ENCODE results near the gene PRR18. TPM values are rescaled to one million over a fixed set of nuclear protein-coding genes. Genes with fewer than 3 reads are reported as not detected.

The PRR18 gene
- total RNA-seq, 1 experiment from 2014 or later, result not detected

DNA sequence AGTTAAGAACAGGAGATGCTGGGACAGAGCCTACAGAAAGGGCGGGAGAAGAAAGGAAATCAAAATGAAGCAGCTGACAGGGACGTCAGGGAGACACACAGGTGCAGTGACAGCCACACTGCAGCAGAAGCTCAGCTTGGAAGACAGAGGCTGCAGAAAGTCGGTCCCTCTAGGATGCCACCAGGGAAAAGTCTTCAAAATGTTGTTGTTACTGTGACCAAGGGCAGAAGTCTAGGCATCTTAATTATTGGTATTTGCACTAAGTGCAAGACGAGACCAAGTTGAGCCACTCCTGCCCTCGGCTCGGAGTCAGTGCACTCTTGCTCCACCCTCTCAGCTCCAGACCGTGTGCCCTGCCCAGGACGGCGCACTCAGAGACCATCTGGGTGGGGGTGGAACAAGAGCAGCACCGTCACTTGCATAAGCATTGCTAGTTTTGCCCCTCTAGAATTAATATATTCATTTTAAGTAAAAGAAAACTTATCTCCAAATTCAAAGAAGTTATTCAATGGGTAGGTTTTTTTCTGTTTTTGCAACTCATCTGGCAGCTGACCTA, 2.6 kb downstream of the PRR18 start:
- no peak for DNase-seq (ENCODE audit: low read depth)

DNA sequence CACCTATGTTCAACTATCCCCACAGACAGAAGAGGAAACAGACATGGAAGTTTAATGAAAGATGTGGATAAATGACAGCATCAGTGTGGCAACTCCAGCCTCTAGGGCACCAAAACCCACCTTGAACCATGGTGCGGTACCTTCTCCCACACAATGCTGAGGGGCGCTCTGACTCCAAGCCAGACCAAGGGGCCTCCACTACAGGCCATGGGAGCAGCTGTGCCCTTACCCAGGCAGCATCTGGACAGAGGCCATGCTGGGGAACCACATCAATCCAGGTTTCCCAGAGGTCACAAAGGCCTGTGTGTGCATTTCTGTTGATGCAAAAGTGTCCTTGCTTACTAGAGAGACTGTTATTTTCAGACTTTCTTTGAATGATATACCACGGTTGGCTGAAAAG, 4.1 kb downstream of the PRR18 start:
- no peak for DNase-seq (ENCODE audit: low read depth)

DNA sequence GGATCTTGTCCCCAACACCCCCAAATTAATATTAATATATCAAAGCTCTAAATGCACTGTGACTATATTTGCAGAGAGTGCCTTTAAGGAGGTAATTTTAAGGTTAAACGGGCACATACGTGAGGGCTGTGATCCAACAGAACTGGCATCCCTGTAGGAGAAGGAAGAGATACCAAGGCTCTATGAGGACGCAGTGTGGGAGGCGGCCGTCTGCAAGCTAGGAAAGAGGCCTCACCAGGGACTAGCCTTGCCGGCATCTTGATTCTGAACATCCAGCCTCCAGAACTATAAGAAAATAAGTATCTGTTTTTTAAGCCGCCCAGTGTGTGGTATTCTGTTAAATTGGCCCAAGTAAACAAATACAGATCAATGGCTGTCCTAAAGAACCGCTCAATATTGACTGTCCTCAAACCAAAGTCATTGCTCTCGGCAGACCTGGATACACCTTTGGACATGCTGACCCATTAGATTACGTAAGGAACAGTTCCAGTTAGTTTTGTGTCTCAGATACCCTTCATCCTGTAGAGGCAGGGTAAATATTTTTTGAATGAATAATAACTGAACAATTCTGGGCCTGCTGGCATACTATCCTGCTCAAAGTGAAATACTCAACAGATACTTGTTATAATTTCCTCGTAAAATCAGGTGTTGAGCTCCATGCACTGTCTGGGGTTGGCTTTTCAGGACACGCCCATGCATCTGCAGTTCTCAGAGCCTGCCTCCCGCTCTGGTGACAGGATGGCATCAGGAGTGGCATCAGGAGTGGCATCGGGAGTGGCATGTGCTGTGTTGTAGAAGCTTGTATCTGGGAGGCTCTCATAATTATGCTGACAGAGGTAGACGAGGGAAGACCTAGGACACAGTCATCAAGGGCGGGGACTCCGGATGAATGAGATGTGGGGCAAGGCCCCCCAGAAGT, 6.3 kb downstream of the PRR18 start:
- DNase-seq (ENCODE audit: low read depth), result no peak

DNA sequence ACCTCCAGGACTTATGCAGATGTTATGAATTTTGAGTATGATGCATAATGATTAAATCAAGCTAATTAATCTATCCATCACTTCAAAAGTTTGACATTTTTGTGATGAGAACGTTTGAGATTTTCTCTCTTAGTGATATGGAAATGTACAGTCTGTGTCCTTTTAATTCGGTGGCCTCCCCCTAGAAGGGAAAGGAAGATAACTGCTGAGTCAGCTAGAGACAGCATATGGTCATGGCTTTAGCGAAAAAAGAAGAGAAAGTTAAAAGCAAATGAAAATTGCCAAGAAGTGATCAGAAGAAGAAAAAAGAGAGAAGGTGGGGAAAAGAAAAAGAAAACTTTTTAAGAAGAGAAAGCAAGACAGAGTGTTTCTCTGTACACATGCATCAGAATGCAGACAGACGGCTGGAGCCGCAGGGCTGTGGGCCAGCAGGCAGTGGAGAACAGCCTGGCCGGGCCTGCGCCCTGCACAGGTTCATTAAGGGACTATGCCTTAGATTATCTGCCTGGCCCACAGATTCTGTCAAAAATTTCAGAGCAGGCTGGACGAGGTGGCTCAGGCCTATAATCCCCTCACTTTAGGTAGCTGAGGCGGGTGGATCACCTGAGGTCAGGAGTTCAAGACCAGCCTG, 7.7 kb downstream of the PRR18 start:
- no peak for DNase-seq (ENCODE audit: low read depth)

DNA sequence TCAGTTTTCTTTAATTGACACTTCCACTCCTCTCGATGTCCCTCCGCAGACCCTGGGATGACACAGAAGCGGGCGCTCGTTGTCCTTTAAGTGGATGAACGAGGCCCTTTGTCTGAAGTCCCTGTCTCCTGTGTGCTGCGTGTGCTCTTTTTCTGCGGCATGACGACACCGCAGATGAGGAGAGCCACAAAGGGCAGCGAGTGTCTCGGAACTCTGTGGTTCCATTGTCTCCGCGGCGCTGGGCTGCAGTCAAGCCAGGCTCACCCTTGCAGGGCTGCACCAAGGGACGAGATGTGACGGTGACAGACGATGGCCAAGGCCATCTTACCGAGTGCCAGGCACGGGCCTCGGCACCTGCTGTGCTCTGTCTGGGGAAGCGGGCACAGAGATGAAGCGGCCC, 10.6 kb downstream of the PRR18 start:
- DNase-seq (ENCODE audit: low read depth), result peak; percentile 13

DNA sequence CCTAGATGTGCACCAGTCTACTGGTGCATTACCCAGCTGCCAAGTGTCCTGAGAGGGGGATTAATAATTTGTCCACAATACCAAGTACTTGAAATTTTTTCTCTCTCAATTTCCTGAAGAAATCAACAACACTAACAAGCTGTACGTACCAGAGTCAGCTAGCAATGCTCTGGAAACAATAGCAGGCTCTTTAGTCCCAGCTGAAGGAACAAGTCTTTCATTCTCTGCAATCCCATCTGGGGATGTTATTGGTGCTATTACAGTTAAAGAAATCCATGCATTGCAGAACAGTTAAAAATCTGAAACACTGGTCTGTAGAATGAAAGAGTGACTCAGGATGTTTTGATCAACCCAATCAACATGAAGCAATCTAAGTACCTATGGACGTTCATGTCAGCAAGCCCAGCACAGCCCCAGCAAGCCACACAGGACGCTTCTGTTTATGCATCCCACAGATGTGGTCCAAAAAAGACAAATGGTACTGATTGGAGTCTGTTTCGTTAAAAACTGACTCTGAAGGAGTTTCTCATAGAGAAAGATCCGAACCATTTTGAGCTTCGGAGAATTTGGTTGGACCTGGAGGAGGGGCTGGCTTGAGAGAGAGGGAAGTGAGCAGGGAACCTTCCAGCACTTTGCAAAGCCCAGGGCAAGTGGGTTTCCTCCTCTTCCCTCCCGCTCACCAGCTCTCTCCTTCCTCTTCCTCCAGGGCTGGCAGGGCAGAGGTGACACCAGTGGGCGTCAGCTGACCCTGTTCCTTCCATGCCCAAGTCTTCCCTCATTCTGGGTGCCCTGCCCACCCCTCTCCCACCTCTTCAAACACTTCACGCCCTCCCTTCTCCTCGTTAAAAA, 11.9 kb downstream of the PRR18 start:
- no peak for DNase-seq (ENCODE audit: low read depth)

DNA sequence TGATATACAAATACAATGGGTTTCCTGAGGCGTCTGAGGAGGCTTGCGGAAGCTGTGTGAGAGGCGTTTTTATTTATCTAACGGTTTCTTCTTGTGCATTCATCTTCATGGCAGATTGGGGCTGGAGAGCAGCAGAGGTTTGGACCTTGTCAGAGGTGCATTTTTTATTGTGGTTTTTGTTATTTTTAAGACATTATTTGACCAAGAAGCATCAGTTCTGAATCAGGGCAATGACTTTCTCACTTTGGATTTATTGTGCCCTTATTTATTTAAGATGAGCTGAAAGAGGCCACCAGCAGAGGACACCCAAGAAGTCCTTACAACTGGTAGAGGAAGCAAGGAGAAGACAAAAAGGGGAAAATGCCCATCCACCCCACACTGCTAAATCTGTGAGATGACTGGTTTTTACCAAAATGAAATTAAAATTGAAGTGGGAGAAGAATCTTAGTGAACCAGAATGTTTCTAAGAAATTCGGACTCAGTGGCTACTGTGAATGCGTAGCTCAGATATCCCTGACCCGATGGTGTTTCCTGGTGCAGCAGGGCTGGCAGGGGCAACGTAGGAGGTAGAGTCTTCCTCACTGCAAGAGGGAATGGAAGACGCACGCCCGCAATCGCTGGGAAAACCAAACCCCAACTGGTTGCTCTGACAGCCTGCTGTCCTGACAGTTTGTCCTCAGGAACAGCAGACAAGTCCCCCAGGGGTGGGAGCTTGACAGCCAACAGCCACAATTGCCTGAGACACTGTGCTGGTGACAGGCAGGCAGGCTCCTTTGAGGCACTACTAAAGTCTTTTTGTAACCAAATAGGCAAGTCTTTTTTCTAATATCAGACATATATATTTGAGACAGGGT, 14.2 kb downstream of the PRR18 start:
- DNase-seq (ENCODE audit: low read depth), result no peak

DNA sequence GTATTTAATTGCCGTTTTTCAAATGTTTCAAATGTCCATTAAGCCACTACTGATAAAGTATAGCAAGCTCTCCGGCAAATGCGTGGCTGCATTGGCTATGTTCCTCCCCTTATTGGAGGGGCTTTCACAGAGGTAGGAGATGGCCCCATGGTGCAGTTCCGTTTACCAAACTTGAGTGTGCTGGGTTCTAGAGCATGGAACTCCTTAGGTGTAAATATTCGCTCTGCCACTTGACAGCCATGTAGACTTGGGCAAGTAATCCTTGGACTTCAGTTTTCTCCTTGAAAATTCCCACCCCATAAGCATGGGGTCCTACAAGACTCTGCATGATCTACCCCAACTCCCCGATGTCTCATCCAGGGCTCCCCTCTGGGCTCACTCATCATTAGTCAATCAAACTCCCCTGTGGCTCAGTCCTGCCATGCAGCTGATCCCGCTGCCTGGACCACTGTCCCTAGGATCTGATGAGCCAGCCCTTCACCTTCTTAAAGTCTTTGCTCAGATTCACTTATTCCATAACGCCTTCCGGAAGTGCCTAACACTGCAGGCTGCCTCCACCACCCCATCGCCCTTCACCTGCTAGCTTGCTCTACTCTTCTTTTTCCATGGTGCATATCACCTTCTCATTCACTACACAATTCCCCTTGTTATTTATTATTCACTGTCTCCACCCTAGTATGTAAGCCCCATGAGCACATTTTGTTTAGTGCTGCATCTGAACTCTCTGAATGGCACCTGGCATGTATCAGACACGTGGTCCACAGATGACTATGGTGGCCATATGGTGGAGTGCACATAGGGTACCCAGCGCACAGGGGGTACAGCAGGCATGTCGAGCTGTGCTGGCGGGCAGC, 18.8 kb downstream of the PRR18 start:
- DNase-seq (ENCODE audit: low read depth), result no peak

DNA sequence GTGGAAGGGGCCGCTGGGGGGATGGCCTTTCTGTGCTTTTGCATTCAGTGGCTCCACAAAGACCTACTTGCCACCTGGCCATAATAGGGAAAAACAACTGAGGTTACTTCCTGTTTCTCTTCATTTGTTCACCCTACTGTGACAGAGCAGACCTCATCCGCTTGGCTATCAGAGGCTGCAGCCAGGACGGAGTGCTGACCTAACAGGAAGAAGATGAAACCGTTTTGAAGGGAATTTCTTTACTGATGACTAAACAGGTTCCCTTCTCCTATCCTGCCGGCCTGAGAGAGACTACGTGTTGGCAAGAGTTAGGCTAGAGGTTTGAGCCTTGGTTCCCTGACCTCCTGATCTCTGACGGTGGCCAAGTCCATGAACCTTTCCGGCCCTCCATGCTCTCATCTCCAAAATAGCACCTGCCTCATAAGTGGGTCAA, 21.3 kb downstream of the PRR18 start:
- DNase-seq (ENCODE audit: low read depth), result no peak

DNA sequence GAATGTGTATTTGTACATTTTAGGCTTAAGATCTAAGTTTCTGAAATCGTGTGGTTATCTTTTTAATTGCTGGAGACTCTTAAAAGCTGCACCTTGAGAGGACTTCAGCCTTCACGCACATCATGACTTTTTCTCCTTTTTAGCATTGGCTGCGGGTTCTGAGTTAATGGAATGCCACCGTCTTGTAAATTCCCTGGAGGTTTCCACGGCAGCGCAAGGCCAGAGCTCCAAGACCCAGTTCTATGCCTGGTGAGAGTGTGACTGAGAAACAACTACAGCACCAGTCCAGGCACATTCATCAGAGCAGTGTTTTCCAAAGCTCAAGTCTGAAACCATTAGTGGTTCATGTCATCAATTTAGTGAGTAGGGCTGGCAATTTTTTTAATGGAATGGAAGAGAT, 23.0 kb downstream of the PRR18 start:
- no peak for DNase-seq (ENCODE audit: low read depth)

DNA sequence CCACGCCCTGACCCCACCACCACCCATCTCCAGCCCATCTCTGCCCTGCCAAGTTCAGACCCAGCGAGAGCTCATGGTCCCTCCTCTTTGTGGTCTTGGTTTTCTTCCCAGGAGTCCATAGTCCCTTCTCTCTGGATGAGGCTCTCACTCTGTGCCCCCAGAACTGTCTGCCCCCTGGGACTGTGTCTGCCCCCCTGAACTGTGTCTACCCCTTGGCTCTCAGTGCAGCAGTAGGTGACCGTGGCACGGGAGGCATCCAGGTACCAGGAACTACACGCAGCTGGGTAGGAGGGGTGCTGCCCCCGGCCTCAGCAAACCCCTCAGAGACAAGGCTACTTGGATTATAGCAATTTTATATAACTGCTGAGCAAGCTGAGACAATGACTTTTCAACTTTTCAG, 23.6 kb downstream of the PRR18 start:
- no peak for DNase-seq (ENCODE audit: low read depth)

DNA sequence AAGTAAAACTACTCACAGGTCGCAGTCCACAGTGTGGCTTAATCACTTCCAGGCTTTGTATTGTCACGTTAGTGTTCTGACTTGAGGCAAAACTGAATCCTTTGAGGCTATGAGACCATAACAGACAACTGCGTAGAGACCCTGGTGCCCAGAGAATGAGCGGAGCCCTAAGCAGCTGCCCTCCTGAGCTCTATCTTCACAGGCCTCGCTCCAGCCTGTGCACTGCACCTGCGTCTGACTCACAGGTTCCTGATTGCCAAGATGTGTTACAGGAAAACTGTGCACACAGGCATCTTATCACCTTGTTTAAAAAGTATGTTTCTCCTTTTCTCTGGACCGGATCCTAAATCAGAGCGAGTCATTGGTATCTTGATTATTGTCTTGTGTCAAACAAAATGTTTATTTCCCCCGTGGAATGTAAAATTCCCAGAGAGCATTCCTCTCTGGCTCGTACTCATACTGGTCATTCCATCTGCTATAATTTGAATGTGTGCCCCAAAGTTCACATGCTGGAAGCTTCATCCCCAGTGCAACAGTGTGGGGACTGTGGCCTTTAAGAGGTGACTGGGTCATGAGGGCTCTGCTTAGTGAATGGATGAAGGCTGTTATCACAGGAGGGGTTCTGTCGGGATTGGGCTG, 25.7 kb downstream of the PRR18 start:
- no peak for DNase-seq (ENCODE audit: low read depth)

DNA sequence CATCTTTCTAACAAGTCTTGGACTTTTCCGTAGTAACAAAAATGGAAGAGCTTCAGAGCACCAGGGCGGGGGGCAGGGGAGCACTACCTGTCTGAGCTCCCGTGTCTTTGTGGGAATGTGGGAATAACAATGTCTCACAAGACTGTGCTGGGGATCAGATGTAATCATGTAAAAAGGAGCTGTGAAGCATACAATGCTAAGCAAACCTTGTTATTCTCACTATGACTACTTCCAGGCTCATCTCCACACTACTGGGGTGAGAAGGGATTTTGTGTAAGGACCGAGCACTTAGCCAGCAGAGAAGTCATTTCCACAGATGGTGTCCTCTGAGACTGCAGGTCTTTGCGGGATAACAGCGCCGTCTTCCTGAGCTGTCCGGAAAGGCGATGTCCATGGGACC, 27.1 kb downstream of the PRR18 start:
- no peak for DNase-seq (ENCODE audit: low read depth)

DNA sequence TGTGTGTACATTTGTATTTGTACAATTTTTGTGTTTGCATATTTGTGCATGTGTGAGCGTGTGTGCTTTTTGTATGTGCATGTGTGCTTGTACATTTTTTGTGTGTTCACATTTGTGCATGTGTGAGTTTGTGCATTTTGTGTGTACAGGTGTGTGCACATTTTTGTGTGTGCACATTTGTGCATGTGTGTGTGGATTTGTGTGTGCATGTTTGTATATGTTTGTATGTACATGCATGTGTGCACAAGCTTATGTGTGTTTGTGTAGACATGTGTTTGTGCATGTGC, 28.9 kb downstream of the PRR18 start:
- no peak for DNase-seq (ENCODE audit: low read depth)

DNA sequence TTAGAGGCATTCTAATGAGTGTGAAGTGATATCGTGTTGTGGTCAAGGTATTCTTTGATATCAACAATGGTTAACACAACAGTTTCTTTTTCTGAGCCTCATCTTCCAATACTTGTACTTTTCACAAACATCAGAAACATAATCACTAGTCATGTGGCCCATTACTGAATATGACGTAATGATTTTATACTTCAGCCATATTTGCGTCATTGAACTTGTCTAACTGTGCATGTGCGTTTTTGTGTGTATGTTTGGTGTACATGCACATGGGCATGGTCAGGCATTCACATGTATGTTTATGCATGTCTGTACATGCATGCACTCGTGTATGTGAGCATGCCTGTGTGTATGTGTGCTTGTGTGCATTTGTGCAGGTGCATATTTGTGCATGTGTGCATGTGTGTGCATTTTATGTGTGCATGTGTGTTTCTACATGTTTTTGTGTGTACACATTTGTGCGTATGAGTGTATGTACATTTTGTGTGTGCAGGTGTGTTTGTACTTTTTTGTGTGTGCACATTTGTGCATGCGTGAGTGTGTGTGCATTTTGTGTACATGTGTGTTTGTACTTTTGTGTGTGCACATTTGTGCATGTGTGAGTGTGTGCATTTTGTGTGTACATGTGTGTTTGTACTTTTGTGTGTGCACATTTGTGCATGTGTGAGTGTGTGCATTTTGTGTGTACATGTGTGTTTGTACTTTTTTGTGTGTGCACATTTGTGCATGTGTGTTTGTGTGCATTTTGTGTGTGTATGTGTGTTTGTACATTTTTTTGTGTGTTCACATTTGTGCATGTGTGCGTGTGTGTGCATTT, 29.4 kb downstream of the PRR18 start:
- DNase-seq (ENCODE audit: low read depth), result no peak

DNA sequence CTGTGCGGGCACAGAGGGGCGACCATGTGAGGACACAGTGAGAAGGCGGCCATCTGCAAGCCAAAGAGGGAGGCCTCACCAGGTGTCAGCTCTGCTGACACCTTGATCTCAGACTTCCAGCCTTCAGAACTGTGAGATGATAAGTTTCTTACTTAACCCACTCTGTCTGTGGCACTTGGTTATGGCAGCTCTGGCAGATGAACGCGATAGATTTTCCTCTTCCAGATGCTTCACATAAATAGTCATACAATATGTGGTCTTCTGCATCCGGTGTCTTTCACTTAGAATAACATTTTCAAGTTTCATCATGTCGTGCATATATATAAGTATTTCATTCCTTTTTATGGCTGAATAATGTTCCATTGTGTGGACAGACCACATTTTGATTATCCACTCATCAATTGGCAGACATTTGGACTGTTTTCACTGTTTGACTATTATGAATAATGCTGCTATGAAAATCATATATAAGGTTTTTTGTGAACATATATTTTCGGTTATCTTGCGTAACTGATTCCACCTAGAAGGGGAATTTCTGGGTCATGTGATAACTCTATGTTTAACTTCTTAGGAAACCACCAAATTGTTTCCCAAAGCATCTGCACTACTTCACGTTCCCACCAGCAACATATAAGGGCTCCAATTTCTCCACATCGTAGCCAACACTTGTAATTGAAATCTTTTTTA, 30.2 kb downstream of the PRR18 start:
- DNase-seq (ENCODE audit: low read depth), result peak; percentile 9

DNA sequence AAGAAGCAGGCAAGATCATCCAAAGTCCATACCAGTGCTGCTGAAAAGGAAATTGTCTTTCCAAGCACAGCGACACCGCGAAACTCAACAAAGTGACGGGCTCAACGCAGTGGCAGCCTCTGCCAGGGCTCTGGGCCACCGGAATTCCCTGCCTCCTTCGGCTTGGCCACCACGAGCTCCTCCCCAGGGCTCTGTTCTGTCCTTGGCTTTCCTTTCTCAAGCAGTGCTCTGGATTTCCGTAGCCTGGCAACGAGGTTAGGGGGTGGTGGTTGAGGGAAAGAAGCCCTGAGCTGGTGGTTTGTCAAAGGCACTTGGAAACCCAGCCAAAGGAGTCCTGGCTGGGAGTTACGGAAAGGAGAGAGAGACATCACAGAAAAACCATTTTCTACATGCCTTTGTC, 31.2 kb downstream of the PRR18 start:
- DNase-seq (ENCODE audit: low read depth), result peak; percentile 57

DNA sequence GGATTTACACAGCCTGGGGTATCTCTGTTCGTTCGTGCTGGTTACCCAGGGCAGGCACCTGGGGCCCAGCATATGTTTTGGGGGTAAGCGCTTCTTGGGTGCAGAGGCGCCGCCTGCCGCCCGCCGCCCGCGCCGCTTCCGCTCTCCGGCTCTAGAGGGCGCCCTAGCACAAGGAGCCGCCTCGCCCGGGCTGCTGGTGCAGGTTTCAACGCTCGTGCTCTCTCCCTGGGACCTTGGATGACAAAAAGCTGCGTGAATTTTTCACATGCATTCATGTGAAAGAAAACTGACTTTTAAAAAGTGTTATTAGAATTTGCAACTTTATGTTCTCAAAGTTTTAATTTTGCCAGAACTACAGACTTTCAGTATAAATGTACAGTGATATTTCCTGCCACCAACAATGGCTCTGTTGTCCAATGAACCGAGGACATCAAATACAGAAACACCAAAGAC, 32.5 kb downstream of the PRR18 start:
- DNase-seq (ENCODE audit: low read depth), result peak; percentile 33
